Esophagus squamous epithelium (tissue), 4 donors: Measurements from ENCODE around the gene RNASE8.

Experiments
- POLR2A ChIP-seq, 4 donors: fragments of 450-650 bp; IDR thresholded peaks; one replicate each; pipeline ENCODE4 v1.6.1; 2017; ENCODE audit warnings: antibody characterized with exemption in 4 of 4, mild to moderate bottlenecking in 4 of 4, moderate library complexity in 3 of 4
- TF ChIP-seq, protein P1 (sequence below), 6 experiments: fragments of 450-650 bp in 4 of 6; fragments of 200-600 bp in 2 of 6; sonication (generic) in 2 of 6; IDR thresholded peaks; one replicate each; pipeline ENCODE4 v1.5.1; 2016 to 2019; ENCODE audit warnings: antibody characterized with exemption in 6 of 6, mild to moderate bottlenecking in 4 of 6, moderate library complexity in 4 of 6

DNA sequence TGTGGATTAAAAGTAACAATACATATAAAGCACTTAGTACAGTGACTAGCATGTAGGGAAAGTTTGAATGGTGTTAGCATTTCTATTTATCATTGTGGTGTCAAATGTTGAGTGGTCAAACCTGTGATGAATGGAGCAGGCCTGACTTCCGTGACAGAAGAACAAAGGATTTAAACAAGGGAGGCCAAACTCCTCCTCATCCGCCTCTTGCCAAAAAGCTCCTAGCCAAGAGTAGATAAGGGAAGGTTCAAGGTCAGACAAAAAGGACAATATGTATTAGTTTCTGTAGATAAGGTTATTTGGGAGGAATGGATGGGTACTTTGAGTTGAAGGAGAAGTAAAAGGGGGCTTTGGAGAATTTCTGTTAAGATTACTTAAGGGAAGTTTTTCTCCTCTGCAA, 9.0 kb upstream of the RNASE8 start:
- TF ChIP-seq, protein P1, sequence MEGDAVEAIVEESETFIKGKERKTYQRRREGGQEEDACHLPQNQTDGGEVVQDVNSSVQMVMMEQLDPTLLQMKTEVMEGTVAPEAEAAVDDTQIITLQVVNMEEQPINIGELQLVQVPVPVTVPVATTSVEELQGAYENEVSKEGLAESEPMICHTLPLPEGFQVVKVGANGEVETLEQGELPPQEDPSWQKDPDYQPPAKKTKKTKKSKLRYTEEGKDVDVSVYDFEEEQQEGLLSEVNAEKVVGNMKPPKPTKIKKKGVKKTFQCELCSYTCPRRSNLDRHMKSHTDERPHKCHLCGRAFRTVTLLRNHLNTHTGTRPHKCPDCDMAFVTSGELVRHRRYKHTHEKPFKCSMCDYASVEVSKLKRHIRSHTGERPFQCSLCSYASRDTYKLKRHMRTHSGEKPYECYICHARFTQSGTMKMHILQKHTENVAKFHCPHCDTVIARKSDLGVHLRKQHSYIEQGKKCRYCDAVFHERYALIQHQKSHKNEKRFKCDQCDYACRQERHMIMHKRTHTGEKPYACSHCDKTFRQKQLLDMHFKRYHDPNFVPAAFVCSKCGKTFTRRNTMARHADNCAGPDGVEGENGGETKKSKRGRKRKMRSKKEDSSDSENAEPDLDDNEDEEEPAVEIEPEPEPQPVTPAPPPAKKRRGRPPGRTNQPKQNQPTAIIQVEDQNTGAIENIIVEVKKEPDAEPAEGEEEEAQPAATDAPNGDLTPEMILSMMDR (IDR thresholded peaks at IDR 0.05), result no peak
- TF ChIP-seq POLR2A (IDR thresholded peaks at IDR 0.05), result no peak
